HG02571 (cell line): ENCODE measurements around the gene RAI14.
"Not testable (repeated sequence)": the region's sequence is repeated elsewhere in the genome, so short reads cannot be mapped to it uniquely, and the experiment has no call there.

Experiments
- ATAC-seq: cut with Tn5 transposase; IDR thresholded peaks from one replicate; pipeline ENCODE4 v1.9.1; 2021; ENCODE audit warnings: mild to moderate bottlenecking, moderate library complexity; ENCODE audit not compliant: unreplicated experiment

Gene RAI14

DNA sequence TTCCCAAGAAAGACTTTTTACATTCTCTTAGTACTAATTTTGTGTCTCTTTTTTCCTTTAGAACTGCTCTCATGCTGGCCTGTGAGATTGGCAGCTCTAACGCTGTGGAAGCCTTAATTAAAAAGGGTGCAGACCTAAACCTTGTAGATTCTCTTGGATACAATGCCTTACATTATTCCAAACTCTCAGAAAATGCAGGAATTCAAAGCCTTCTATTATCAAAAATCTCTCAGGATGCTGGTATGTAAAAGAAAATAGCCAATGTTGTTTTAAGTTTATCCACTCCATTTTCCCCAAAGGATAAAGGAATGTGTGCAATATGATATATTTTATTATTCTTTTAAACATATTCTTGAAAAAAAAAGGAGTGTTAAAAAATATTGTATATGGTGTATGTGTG, 155.6 kb downstream of the RAI14 start:
- ATAC-seq = no peak

DNA sequence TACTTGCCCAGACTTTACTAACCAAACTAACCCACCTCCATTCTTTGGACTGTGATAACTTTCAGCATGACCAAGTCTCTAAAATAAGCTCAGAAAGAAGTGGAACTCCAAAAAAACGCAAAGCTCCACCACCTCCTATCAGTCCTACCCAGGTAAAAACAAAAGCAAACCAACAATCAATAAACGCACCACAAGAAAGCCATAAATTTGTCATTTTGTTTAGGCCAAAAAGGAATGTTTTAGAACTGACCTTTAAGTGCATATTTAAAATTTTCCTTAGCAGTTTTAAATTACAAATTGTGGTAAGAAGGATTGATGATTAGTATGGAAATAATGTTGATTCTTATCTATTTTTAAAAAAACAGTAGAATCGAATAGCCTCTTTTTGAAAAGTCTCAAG, 157.4 kb downstream of the RAI14 start:
- no peak for ATAC-seq

DNA sequence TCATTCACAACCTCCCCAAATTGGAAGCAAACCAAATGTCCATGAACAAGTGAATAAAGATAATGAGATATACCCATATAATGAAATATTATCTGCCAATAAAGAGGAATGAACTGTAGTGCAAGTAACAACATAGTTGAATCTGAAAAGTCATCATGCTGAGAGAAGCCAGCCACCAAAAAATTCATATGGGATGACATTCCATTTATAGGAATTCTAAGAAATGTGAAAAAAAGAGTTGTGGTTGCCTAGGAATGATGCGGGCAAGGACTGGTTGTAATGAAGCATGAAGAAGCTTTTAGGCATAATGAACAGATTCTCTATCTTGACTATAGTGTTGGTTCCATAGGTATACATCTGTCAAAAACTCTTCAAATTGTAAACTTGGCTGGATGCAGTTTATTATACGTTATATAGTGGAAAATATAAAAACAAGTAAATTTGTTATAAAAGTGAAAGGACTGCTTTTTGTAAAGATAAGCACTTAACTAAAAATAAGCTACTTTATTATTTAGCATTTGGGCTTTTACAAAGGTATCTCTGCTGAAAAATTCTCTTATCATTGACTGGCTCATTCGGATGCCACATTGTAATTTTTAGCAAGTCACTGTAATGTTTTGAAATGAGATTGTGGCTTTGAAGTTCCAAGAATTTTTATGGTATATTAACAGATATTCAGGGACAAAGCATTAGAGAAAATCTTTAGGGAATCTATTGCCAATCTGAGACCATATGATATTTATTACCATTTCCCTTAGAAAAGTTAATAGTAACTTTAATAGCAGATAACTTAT, 161.6 kb downstream of the RAI14 start:
- no peak for ATAC-seq

DNA sequence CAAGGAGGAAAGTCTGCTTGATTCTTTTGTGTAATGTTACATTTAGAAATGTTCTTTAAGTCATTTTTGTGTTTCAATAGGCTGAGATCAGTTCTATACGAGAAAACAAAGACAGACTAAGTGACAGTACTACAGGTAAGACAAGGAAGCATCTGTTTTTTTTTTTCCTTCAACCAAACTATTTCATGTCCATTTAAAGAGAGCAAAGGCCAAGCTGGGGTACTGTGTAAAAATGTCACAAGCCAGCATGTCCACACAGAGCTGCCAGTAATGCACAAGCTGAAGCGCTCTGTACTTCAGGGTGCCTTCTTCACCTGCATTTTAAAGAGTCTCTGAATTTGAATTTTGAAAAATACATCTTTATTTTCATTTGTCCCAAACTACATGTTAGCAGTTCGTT, 162.6 kb downstream of the RAI14 start:
- no peak for ATAC-seq

DNA sequence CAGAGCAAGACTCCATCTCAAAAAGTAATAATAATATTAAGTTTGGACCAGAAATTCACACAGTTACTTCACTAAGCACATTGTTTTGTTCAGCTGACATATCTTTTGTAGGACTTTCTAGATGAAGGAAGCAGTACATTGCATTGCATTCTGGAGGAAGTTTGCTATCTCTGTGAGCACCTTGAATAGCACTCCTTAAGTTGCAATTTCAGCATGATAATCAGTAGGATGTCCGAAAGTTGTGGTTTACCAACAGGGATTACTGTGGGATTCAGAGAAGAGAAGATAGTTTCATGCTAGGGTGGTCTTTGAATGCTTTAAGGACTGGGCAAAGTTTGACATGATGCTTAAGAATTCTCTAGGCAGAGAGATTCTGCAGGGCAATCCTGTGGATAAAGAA, 164.5 kb downstream of the RAI14 start:
- ATAC-seq = no peak

DNA sequence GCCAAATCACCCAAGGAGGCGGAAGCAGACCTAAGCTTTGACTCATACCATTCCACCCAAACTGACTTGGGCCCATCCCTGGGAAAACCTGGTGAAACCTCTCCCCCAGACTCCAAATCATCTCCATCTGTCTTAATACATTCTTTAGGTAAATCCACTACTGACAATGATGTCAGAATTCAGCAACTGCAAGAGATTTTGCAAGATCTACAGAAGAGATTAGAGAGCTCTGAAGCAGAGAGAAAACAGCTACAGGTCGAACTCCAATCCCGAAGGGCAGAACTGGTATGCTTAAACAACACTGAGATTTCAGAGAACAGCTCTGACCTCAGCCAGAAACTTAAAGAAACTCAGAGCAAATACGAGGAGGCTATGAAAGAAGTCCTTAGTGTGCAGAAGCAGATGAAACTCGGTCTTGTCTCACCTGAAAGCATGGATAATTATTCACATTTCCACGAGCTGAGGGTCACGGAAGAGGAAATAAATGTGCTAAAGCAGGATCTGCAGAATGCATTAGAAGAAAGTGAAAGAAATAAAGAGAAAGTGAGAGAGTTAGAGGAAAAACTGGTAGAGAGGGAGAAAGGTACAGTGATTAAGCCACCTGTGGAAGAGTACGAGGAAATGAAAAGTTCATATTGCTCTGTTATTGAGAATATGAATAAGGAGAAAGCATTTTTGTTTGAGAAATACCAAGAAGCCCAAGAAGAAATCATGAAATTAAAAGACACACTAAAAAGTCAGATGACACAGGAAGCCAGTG, 167.0 kb downstream of the RAI14 start:
- ATAC-seq = no peak

DNA sequence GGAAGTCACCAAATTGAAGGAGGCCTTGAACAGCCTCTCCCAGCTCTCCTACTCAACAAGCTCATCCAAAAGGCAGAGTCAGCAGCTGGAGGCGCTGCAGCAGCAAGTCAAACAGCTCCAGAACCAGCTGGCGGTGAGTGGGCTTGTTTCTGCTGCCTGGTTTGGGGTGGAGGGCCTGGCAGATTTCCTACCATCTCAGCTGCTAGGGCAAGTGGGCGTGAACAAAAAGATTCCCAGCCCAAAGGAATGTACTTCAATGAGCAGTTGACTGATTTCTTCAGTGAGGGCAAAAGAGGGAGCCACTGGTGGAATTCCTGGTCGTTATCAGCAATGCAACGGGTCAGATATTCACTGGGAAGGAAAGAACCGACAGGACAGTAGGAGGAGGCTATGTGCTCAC, 170.2 kb downstream of the RAI14 start:
- ATAC-seq = no peak

DNA sequence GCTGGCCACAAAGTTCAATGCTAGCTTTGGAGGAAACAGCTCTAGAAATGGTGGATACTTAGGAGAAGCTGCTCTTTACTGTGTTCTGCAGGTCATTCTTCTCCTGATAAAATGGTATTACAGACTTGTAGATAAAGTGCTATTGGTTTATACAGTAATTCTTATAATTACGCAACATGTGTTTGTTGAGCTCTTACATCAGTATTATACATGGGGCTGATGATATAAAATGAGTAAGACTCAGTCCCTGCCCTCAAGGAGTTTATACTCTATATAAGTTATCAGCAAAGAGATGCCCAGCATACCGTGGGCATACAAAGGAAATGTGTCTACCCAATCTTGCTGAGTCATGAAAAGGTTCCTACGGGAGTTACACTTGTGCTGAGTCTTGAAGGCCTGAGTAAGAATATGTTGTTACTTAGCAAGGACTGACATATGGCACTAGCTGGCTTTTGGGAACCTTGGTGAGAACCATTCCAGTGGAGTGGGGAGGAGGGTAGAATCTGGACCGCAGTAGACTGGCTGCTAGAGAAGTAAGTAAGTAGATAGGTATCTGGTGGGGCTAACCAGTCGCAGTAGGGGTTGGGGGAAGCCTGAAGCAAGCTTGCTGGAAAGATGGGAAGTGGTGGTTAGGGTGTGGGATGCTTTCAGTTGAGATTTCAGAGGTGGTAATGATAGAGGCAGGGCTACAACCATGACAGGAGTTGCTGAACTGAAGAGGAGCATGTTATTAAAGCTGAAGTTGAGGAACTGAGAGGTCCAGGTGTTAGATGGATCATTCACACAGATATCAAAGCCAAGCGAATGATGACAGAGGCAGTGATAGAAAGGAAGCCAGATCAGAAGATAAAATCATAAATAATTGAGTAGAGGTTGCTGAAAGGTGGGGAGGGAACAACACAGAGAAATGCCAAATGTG, 171.7 kb downstream of the RAI14 start:
- ATAC-seq = no peak

DNA sequence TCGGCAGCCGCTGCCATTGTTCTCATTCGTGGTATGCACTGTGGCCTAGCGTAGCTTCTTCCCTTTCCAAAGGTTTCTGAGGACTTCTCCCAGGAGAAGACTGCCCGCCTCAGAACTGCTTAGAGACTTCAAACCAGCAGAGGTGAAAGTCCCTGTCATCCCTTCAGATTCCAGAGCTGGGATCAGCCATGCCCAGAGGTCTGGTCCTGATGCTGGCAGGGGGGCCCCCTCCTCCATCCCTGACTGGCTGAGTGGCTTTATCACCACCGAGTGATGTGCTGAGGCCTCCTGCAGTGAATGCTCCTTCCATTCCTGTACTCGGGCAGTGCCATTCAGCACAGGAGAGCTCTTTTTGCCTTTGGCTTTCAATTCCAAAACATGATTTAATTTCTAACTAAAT, 174.7 kb downstream of the RAI14 start:
- ATAC-seq = not testable (repeated sequence)

DNA sequence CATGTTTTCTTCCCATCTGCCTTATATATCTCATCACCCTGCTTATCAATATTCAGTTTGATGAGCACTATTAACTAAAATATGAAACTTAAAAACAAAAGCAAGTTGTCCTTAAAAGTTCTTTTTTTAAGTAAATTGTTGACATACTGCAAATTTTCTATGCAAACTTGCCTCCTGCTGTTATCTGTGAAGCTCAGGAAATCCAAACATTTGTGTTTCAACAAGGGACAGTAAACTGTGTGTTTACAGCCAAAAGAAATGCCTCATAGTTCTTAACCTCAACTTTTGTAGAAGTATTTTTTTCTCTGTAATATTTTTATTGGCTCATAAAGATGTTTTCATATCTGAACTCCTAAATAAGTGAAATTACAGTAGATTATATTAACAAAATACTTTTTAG, 175.2 kb downstream of the RAI14 start:
- no peak for ATAC-seq

DNA sequence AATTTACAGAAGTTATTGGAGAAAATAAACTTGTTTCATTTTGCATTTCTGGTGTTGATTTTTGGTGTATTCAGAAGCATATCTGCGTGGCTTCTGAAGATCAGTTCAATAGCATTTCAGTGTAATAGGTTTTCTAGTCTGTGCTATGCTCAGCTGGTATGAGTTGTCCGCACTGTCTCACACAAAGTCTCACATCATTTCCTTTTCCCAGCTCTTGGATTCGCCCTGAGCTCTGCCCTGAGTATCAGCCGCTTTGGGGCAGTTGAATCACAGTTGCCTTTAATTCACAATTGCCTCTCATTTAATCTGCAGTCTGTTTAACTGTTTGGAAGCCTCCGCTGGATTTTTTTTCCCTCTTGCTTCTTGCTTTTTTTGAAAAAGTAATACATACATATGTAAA, 176.4 kb downstream of the RAI14 start:
- no peak for ATAC-seq

DNA sequence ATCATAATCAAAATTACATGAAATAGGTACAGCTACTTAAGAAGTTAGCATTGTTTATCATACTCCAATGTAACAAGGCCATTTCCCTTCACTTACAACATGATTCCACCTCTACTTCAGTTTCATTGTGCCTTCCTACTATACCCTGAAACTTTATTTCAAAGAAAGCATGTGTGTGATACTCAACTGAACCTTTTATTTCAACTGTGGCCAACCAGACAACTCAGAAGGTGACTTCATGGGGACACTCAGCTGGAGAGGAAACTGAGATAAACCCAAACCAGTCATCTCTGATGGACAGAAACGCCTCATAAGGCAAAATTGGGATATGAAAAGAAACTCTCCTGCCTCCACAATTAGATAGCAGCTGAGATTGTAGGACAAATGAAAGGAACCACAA, 177.0 kb downstream of the RAI14 start:
- ATAC-seq = no peak

DNA sequence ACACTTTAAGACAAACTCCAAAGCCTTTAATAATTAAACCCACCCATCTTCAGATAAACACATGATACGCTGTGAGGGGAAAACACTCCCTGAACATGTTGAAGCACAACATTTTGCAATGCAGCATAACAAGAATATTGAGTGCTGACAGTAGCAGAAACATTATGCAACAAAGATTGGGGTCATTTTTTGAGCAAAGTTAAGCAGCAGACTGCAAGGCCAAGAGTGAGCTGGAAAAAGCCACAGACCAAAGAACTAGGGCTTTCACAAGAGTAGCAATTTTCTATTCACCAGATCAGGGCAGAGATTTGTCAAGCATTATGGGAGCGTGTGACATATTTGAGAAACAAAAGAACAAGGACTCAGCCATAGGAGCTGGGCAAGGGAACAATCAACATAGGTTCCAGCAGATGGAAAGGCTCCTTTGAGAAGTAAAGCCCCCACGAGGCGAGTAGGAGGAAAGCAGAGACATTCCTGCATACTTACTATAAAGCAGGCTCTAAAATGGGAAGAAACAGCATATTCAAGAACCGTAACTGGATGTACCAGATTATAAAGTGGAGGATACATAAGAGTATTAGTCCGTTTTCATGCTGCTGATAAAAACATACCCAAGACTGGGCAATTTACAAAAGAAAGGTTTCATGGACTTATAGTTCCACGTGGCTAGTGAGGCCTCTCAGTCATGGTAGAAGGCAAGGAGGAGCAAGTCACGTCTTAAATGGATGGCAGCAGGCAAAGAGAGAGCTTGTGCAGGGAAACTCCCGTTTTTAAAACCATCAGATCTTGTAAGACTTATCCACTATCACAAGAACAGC, 178.1 kb downstream of the RAI14 start:
- no peak for ATAC-seq

DNA sequence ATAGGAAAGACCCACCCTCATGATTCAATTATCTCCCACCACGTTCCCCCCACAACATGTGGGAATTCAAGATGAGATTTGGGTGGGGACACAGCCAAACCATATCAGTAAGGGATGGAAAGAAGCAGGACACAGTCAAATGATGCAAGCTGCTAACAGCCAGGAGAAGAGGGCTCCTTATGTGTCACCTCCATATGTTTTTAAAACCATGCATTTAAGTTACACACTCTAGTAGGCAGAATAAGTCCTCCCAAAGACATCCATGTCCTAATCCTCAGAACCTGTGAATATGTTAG, 178.6 kb downstream of the RAI14 start:
- ATAC-seq = no peak

DNA sequence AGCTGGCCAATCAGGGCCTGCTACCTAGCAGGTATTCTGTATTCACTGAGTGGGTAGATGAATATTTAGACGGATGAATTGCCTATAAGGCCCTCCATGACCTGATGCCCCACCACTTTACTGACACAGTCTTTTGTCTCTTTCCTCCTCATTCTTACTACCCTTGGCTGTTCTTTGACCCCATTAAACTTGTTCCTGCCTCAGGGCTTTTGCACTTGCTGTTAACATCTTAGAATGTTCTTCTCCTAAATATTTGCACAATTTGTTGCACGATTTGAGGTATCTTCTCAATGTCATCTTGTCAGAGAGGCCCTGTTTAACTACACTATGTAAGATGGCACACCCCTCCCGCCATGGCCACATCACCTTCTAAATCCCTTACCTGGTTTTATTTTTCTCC, 179.5 kb downstream of the RAI14 start:
- ATAC-seq = no peak

DNA sequence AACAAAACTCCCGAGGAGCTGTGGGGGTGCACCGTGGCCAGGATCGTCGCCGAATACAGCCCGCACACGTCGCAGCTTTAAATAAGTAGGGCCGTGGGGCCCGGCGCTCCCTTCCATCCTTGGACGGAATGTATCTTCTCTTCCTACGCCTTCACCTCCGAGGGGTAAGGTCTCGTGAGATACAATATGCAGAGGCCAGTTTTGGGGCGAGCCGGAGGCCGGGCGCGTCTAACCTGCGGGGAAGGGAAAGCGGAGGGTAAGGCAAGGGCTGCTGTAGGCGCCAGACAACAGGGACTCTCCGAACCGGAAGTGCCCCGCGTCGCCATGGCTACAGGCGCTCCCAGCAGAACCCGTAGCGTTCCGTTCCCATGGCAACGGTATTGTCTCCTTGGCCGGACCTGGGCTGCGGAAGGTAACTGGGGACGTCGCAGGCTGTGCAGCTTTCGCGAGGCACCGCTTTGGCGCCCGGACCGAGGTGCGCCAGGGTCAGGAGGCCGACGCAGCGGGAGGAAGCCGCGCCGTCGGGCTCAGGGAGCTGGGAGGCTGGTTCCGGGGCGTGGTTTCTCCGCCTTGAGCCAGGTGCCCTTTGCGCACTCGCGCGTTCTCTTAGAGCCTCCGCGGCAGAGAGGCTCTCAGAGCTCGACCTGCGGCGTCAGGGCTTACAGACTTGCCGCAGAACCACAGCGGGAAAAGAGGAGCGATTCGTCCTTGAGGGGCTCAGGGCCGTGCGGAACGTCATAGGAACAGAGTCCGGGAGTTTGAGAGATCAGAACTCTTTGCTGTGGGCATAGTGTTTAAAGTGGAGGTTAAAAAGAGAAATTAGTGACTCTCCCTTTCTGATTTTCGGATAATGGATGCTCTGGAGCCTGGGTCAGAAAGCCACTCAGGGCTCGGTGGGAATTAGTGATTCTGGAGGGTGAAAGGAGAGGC, 182.9 kb downstream of the RAI14 start, which contains the start of gene TTC23L:
TTC23L (plus strand) TSS at position 380 of the 930 bp plus-strand sequence. CDS start 1,508 bp downstream, outside the sequence.
- peak; percentile 97 for ATAC-seq

DNA sequence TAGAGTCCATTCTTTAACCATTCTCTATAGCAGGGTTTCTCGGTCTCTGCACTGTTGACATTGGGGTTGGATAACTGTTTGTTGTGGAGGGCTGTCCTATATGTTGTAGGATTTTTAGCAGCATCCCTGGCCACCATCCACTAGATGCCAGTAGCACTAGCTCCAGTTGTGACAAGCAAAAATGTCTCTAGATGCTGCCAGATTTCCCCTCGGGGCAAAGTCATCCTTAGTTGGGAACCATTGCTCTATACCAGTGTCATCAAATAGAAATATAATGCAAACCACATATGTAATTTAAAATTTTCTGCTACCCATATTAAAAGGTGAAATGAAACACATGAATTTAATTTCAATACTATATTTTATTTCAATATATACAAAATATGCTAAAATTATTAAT, 185.7 kb downstream of the RAI14 start:
- no peak for ATAC-seq

DNA sequence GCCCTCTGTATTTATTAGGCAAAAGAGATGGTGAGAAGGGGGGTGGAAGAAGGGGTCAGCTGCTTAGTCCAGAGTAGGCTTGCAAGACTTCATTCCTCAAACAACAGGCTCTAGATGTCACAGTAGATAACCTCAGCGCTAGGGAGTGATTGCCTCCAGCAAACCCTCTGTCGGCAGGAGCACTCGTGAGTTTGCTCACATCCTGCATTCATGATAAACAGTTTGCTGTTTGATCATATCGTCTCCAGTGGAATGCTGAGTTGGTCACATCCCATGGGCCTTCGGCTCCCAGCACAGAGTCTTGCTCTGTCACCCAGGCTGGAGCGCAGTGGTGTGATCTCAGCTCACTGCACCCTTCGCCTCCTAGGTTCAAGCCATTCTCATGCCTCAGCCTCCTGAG, 186.4 kb downstream of the RAI14 start:
- ATAC-seq = no peak

DNA sequence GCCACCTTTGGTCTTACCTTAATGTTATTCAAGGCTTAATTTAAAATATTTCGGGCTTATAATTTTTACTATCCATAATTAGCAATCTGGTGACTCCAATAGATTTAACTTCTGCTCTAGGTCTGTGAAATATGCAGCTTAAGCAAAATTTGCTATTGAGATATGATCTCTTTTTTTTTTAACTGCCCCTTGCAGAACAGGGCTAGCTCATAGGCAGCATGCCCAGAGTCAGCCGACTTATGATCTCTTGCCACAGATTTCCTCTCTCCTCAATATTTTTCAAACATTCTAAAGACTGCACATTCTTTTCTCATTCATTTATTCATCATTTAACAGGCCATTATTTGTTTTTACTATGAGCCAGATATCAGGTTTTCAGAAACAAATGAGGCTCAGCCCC, 187.4 kb downstream of the RAI14 start:
- ATAC-seq = no peak

DNA sequence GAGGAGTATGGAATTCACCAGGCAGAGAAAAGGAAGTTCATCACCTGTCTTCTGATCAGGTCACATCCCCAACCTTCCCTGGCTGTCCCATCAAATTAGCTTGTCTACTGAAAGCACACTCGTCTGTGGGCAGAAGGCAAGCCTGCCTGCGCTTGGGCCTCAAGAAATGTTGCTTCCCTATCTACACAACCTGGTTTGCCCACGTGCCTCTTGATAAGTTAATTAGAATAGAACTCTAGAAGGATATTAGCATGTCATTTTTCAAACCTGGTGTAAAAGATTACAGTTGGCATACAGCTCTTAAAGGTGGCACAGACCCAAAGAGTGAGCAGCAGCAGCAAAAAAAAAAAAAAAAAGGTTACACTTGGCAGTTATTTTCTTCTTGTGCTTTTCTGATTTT, 188.0 kb downstream of the RAI14 start:
- no peak for ATAC-seq
